Measurements from ENCODE around the gene COBLL1.
A peak's percentile ranks its signal among the peaks of the same experiment; 100 is the strongest.

Gene COBLL1

GRCh38 chr2:164675687-164676086, 165.9 kb downstream of the COBLL1 start:
- no peak for DNase-seq (ENCODE audit: low spot score)

- no peak for DNase-seq (ENCODE audit: low spot score)
Measured at GRCh38 chr2:164675027-164675426, 166.6 kb downstream of the COBLL1 start.

- DNase-seq (ENCODE audit: low spot score): peak; percentile 41
Measured at GRCh38 chr2:164671664-164672396, 169.8 kb downstream of the COBLL1 start.

- no peak for DNase-seq (ENCODE audit: low spot score)
Measured at GRCh38 chr2:164669291-164669690, 172.3 kb downstream of the COBLL1 start.

GRCh38 chr2:164667566-164667965, 174.1 kb downstream of the COBLL1 start:
- DNase-seq (ENCODE audit: low spot score): no peak

- DNase-seq (ENCODE audit: low spot score): no peak
Measured at GRCh38 chr2:164664070-164664469, 177.6 kb downstream of the COBLL1 start.

- no peak for DNase-seq (ENCODE audit: low spot score)
Measured at GRCh38 chr2:164662868-164663631, 178.6 kb downstream of the COBLL1 start.

- no peak for DNase-seq (ENCODE audit: low spot score)
Measured at GRCh38 chr2:164662066-164662465, 179.6 kb downstream of the COBLL1 start.

- DNase-seq (ENCODE audit: low spot score): peak; percentile 17
Measured at GRCh38 chr2:164661349-164661748, 180.3 kb downstream of the COBLL1 start.

GRCh38 chr2:164657129-164657528, 184.5 kb downstream of the COBLL1 start:
- DNase-seq (ENCODE audit: low spot score): peak; percentile 97

GRCh38 chr2:164655750-164656149, 185.9 kb downstream of the COBLL1 start:
- peak; percentile 47 for DNase-seq (ENCODE audit: low spot score)

GRCh38 chr2:164655336-164655735, 186.3 kb downstream of the COBLL1 start:
- peak; percentile 68 for DNase-seq (ENCODE audit: low spot score)

- DNase-seq (ENCODE audit: low spot score): no peak
Measured at GRCh38 chr2:164651361-164651760, 190.3 kb downstream of the COBLL1 start.

- peak; percentile 93 for DNase-seq (ENCODE audit: low spot score)
Measured at GRCh38 chr2:164644036-164644700, 197.5 kb downstream of the COBLL1 start.

GRCh38 chr2:164642946-164643555, 198.6 kb downstream of the COBLL1 start:
- DNase-seq (ENCODE audit: low spot score): no peak

- DNase-seq (ENCODE audit: low spot score): no peak
Measured at GRCh38 chr2:164642268-164642667, 199.4 kb downstream of the COBLL1 start.
